ENCODE results near the gene FBXW4.

The FBXW4 gene

GRCh38 chr10:101695404-101695890 lies 477 bp upstream of the FBXW4 start:
- no peak for DNase-seq (ENCODE audit: low read depth in 2 of 2)

DNA sequence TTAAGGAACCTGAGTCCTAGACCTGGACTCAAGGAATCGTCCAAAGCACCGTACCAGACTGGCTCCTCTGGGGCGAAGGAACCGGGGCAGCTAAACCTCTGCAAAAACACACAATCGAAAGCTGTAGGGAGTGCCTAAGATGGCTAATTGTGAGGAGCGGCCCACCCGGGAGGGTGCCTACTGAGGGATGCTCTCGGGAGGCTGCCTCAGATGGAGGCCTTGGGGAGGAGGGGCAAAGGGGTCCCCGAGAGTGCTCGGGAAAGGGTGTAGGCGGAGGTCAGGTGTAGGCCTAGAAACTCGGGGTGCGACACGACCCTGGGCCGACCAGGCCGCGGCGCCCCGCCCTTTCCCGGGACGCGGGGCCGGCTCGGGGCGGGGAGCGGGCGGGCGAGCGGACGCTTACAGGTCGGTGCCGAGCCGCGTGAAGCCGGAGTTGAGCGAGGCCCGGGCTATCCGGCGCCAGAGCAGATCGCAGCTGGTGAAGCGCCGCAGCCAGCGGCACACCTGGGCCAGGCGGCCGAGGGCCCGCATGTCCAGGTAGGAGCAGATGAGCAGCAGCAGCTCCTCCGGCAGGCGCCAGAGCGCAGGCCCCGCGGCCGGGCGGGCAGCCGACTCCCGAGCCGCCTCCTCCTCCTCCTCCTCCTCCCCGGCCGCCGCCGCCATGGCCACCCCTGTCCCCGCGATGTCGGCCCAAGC lies 844 bp downstream of the FBXW4 start:
- DNase-seq (ENCODE audit: low read depth in 2 of 2): peak in 1 of 2 experiments; percentile 31

- peak in 1 of 2 experiments; percentile 15 for DNase-seq (ENCODE audit: low read depth in 2 of 2)
Observed at GRCh38 chr10:101693651-101693977, 1.4 kb downstream of the FBXW4 start.

GRCh38 chr10:101691081-101691480 lies 3.9 kb downstream of the FBXW4 start:
- DNase-seq (ENCODE audit: low read depth in 2 of 2): no peak

GRCh38 chr10:101690461-101690860 lies 4.5 kb downstream of the FBXW4 start:
- DNase-seq (ENCODE audit: low read depth in 2 of 2): no peak

- DNase-seq (ENCODE audit: low read depth in 2 of 2): no peak
Observed at GRCh38 chr10:101687071-101687658, 7.8 kb downstream of the FBXW4 start.

GRCh38 chr10:101686133-101686925 lies 8.6 kb downstream of the FBXW4 start:
- no peak for DNase-seq (ENCODE audit: low read depth in 2 of 2)

- DNase-seq (ENCODE audit: low read depth in 2 of 2): no peak
Observed at GRCh38 chr10:101684782-101685181, 10.2 kb downstream of the FBXW4 start.

GRCh38 chr10:101683276-101683675 lies 11.7 kb downstream of the FBXW4 start:
- no peak for DNase-seq (ENCODE audit: low read depth in 2 of 2)

GRCh38 chr10:101682172-101682825 lies 12.7 kb downstream of the FBXW4 start:
- DNase-seq (ENCODE audit: low read depth in 2 of 2): no peak

DNA sequence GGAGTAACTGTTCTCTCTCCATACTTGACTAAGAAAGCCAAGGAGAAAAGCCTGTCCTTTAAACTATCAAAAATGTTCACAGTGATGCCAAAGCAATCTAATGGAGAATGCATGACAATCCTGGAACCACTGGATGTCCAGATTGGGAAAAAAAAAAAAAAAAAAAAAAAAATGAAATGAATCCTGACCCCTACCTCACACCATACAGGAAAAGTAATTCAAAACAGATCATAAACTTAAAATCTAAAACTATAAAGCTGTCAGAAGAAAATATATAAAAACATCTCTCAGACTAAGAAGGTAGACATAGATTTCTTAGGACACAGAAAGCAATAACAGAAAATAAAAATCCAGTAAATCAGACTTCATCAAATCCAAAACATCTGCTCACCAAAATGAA lies 18.4 kb downstream of the FBXW4 start:
- no peak for DNase-seq (ENCODE audit: low read depth in 2 of 2)

DNA sequence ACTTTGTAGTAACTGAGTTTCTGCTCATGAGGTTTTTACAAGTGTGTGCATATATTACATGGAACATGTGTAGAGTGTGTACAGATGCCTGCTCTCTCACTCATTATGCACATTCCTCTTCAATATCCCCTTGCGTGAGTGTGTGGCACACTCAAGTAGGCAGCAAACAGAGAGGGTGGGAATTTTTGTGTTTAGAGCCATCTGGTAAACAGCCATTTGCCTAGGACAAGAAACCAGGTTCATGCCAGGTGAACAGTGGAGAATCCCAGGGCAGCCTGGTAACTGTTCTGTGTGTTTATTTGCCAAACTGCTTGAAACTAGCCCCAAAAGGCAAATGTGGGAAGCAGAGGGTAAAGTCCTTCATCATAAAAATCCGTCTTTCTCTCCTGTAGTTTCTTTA lies 19.9 kb downstream of the FBXW4 start:
- DNase-seq (ENCODE audit: low read depth in 2 of 2): no peak

DNA sequence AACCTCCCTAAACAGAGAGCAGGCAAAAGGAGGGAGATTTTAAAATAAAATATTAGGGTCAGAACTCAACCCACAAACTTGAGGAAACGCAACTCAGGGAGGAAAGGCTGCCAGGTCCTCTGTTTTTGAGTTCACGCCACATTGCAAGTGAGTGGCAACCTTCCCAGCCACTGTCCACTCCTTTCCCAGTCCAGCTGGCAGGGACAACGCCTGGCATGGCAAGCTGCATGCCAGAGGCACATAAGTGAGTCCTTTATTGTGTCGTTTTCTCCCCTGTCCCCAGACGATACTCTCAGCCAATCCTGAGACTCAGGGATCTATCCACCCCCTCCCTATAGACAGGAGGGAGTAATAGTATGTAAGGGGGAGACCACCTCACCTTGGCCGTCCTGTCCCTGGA lies 22.4 kb downstream of the FBXW4 start:
- no peak for DNase-seq (ENCODE audit: low read depth in 2 of 2)

DNA sequence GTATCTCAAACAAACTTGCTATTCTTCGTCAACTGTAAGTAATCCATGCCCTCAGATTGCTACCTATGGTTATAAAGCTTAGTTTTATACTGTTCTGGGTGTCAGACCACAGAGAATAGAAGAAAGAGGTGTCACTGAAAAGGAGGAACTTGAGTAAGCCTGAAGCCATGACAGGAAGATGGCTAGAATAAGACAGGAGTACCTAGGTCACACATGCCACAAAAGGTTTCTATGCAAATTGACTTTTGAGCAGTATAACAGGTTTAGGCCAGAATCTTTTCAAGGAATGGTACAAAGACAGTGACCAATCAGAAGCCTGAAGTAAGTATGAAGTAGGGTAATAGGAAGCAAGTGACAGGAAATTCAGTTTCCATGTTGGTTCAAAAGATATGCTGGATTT lies 23.5 kb downstream of the FBXW4 start:
- no peak for DNase-seq (ENCODE audit: low read depth in 2 of 2)

DNA sequence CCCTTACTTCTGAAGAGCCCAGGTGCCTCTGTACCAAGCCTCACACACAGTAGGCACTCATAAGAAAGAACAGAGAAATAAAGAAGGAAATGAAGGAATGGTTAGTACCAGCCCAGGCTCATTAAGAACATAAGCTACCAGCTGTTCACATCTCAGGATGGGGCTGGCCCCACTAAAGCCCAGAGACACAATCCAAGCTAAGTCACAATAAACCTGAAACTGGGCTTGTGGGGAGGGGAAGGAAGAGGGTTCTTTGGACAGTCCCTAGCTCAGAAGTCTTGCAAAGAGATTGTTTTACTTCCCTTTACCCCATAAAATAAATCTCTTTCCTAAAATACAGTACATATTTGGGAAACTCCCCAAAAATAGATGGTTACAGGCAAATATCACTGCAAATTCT lies 24.3 kb downstream of the FBXW4 start:
- DNase-seq (ENCODE audit: low read depth in 2 of 2): no peak

GRCh38 chr10:101669181-101669580 lies 25.8 kb downstream of the FBXW4 start:
- no peak for DNase-seq (ENCODE audit: low read depth in 2 of 2)

DNA sequence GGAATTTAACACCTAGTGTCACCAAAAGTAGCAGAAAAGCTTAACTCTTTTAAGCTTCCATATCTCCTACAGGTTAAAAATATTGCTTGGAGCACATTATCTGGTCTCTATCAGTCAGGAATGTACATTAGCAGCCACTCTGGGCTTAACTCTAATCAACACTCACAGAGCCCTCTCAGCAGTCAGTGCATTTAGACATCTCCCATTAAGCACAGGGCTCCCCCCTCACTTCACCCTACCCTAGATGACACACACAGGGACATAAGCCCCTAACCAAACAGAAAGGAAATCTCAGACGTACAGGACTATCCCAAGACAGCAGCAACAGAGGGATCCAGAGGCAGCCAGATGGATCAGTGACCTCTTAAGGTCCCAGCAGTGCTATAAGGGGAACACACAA lies 26.4 kb downstream of the FBXW4 start:
- DNase-seq (ENCODE audit: low read depth in 2 of 2): no peak

GRCh38 chr10:101666083-101666482 lies 28.9 kb downstream of the FBXW4 start:
- DNase-seq (ENCODE audit: low read depth in 2 of 2): no peak

- no peak for DNase-seq (ENCODE audit: low read depth in 2 of 2)
Observed at GRCh38 chr10:101663097-101663496, 31.9 kb downstream of the FBXW4 start.

GRCh38 chr10:101660256-101660655 lies 34.7 kb downstream of the FBXW4 start:
- no peak for DNase-seq (ENCODE audit: low read depth in 2 of 2)

- no peak for DNase-seq (ENCODE audit: low read depth in 2 of 2)
Observed at GRCh38 chr10:101658975-101659374, 36.0 kb downstream of the FBXW4 start.

- no peak for DNase-seq (ENCODE audit: low read depth in 2 of 2)
Observed at GRCh38 chr10:101656890-101657289, 38.1 kb downstream of the FBXW4 start.

All from fibroblast of skin of left biceps (primary cell).